ENCODE results near the gene DAAM2.
A peak's percentile ranks its signal among the peaks of the same experiment; 100 is the strongest.

DAAM2 gene

DNA sequence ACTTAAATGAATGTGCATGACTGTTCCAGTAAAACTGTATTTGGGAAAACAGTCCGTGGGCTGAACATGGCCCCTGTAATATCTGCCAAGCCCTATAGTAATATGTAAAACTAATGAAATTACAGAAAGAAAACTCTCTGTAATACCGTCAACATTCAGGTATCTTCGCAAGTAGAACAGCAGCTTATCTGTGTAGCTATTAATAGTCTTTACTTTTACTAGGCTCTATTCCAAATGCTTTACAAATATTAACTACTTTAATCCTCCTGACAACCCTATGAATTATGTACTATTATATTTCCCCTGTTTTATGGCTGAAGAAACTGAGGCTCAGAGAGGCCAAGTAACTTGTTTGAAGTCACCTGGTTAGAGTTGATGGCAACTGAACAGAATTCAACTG, 57.1 kb downstream of the DAAM2 start:
- DNase-seq (ENCODE audit: low spot score) = no peak

DNA sequence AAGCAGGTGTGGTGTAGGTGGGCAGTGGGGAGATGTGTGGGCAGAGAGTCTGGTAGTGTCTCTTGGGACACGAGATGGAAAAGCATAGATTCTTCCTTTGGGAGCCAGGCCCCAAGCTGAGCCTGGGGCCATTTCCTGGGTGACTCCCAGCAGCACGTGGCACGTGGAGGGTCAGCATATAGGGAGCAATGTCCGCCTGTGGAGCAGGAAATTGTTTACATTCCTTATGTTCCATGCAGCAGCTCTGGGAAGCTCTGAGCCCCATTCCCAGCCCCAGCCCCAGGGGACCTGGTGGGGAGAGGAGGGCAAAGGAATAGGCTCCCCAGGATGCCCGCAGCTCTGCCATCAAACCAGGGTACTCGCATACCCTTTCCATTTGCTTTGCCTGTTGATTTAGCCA, 57.6 kb downstream of the DAAM2 start:
- DNase-seq (ENCODE audit: low spot score) = no peak

GRCh38 chr6:39850736-39851297, 58.6 kb downstream of the DAAM2 start:
- no peak for DNase-seq (ENCODE audit: low spot score)

GRCh38 chr6:39851331-39851730, 59.2 kb downstream of the DAAM2 start:
- no peak for DNase-seq (ENCODE audit: low spot score)

- DNase-seq (ENCODE audit: low spot score) = no peak
These were observed 60.1 kb downstream of the DAAM2 start for GRCh38 chr6:39852324-39852723.

GRCh38 chr6:39853604-39854003, 61.4 kb downstream of the DAAM2 start:
- no peak for DNase-seq (ENCODE audit: low spot score)

- DNase-seq (ENCODE audit: low spot score) = no peak
These were observed 63.3 kb downstream of the DAAM2 start for GRCh38 chr6:39855356-39855995.

GRCh38 chr6:39859025-39859424, 66.8 kb downstream of the DAAM2 start:
- DNase-seq (ENCODE audit: low spot score) = no peak

- DNase-seq (ENCODE audit: low spot score) = no peak
These were observed 69.5 kb downstream of the DAAM2 start for GRCh38 chr6:39861663-39862062.

DNA sequence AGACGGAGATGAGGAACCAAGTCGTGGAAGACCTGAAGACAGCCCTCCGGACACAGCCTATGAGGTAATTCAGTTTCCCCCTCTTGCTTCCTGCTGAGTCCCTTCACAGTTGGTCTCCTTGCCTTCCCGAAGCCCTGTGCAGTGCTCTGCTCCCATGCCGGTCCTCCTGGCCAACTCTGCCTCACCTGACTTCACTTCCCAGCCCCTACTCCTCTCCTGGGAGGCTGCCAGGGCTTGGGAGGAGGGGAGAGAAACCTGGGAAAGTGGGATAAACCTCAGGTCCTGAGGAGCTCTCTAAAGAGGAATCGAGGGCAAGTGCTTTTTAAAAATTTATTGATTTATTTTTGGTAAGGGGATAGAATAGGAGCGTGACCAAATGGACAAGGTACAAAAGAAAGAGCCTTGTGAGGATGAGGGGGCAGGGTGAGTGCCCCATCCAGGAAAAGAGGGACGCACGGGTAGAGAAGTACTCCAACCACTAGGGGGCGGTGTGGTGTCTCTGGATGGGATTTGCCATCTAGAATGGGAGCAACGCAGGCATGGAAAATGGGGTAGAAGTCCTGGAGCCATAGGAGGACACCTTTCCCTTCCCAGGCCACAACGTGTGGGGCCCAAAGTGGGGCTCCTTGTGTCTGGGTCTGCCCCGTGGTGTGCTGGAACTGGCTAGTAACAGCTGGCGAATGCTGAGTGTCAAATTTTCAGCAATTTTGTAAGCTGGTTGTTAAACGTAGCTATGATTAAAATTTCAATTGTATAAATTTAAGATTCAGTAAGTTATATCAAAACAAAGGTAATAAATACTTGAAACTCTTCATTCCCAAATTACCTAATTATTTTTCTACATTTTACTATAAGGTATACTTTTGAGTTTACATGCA, 73.1 kb downstream of the DAAM2 start:
- DNase-seq (ENCODE audit: low spot score) = peak; percentile 34

DNA sequence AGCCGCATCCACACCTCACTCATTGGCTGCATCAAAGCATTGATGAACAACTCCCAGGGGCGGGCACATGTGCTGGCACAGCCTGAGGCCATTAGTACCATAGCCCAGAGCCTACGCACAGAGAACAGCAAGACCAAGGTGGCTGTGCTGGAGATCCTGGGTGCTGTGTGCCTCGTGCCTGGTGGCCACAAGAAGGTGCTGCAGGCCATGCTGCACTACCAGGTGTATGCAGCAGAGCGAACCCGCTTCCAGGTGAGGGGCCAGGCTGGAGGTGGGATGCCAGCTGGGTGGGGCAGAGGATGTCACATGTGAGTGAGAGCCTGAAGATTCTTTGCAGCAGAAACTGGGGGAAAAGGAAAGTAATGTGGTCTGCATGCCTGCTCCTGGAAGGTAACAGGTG, 75.4 kb downstream of the DAAM2 start:
- no peak for DNase-seq (ENCODE audit: low spot score)

DNA sequence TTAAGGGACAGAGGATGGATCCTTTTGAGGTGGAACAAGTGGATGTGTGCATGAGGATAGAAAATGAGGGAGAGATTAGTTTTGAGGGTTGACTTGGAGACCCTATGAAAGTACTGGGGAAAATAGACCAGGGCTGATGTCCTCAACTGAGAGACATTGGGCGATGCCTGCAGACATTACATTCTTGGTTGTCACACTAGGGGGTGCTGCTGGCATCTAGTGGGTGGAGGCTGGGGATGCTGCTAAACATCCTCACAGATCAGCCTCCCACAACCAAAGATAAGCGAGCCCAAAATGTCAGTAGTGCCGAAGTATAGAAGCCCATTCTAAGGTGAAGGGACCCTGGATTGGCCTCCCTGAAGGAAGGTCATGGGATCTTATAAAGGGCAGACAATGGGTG, 78.8 kb downstream of the DAAM2 start:
- DNase-seq (ENCODE audit: low spot score) = no peak

- no peak for DNase-seq (ENCODE audit: low spot score)
These were observed 81.3 kb downstream of the DAAM2 start for GRCh38 chr6:39873439-39873838.

- no peak for DNase-seq (ENCODE audit: low spot score)
These were observed 83.9 kb downstream of the DAAM2 start for GRCh38 chr6:39876111-39876510.

GRCh38 chr6:39876826-39877225, 84.7 kb downstream of the DAAM2 start:
- DNase-seq (ENCODE audit: low spot score) = no peak

DNA sequence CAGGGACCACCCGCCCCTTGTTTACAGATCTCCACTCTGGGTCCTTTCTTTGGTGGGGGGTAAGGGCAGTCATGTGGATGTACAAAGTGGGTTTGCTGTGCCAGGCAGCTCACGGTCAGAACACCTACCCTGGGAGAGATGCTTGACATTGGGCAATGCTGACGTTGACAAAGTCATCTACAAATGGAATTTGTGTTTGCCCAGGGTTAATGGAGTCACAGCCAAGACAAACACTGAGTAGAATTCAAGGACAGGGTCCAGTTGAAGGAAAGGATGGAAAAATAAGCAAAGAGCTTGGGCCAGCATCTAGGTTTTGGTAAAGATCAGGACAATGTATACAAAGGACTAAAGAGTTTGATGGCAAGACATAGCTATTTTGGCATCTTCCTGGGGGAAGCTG, 87.4 kb downstream of the DAAM2 start:
- DNase-seq (ENCODE audit: low spot score) = no peak

GRCh38 chr6:39880594-39880993, 88.4 kb downstream of the DAAM2 start:
- no peak for DNase-seq (ENCODE audit: low spot score)

DNA sequence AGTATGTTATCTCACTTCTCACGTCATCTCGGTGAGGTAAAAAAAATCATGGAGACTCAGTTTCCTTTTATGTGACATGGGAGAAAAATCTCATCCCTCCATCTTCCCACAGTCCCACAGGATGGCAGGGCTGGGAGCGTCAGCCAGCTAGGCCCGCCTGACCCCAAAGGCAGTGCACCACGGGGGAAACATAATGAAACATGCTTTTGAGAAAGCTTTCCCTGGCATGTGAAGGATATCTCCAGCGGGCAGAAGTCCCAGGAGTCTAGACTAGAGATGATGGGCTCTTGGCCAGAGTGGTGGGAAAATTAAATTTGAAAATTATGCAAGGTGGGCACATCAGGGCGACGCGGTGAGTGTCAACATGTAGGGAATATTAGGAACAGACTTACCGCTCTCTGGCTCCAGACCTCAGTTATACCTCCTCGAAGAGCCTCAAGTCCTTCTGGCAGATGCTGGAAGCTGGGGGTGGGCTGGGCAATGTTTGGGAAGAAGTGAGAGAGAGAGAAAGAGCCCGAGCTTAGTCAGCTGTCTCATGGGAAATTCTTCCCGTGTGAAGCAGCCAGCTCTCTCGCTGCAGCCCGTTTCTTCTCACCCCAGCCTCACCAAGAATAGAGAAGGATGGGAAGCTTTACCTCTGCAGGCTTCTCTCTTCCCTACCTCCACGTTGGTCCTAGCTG, 89.8 kb downstream of the DAAM2 start:
- no peak for DNase-seq (ENCODE audit: low spot score)

DNA sequence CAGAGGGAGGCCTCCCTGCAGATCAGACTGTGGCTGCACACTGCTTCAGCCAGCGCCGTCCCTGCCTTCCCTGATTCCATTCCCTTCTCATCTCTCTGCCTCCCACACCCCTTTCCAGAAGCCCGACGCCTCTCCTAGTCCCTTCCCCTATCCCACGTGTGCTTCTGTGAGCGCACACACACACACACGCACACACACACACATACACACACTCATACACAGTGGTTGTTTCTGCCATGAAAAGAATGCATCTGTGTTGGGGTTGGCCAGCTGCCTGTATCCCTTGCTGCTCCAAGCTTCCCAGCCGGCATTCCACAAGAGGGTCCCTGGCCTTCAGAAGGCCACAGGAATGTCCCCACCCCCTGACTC, 90.3 kb downstream of the DAAM2 start:
- DNase-seq (ENCODE audit: low spot score) = no peak

- no peak for DNase-seq (ENCODE audit: low spot score)
These were observed 92.5 kb downstream of the DAAM2 start for GRCh38 chr6:39884696-39885095.

DNA sequence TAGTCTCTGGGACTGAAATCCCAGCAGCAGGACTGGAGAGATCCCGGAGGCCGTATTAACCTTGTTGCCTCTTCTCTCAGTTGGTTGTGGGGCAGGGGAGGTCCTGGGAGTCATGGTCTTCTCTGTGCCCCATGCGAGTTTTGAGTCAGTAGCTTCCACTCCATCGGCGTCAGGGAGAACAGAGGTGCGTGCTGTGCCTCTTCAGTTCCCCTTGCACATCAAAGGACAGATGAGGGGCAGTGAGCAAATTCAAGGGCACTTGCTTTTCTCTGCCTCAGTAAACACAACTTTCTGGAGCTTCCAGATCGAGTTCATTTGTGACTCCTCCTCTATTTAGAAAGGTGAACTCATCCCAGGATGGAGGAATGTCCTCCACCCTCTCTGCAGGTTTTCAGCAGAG, 93.5 kb downstream of the DAAM2 start:
- DNase-seq (ENCODE audit: low spot score) = no peak

GRCh38 chr6:39886871-39887270, 94.7 kb downstream of the DAAM2 start:
- no peak for DNase-seq (ENCODE audit: low spot score)

Measured in CD4-positive, alpha-beta T cell treated with Interleukin-2 at 100 ng/mL for 4 hours (primary cell).